ENCODE results near the gene RMRP. TPM values are rescaled to one million over a fixed set of nuclear protein-coding genes. Genes with fewer than 3 reads are reported as not detected.
"Not testable (repeated sequence)": the region's sequence is repeated elsewhere in the genome, so short reads cannot be mapped to it uniquely, and the experiment has no call there.

The RMRP gene
- total and polyA plus RNA-seq, 12 donors, result 885 to 23,366 (median 6,693) TPM; not detected in 1

DNA sequence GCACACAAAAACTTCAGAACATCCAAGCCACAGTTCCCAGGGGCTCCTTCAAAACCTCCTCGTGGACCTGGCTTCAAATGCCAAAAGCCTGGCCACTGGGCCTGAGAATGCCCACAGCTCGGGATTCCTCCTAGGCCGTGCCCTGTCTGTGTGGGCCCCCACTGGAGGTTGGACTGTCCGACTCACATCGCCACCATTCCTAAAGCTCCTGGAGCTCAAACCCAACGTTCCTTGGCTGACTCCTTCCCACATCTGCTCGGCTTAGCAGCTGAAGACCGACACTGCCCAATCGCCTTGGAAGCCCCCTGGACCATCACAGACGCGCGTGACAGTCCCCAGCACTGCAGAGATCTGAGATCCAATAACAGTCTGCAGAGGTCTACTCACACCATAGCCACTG is 14.8 kb downstream of the RMRP start:
- no peaks in the 10 kb centered on the region for H3K9me3 ChIP-seq (replicated peaks in 1 of 3)
- intact Hi-C loops (cut with DNase I), result no loop called here
- no peaks in the 10 kb centered on the region for H3K27me3 ChIP-seq
- no peak overlapping the region for H3K27ac ChIP-seq
- H3K4me3 ChIP-seq, result no peak overlapping the region
- 95 to 98% (median 95%) methylated on average over 12 of the region's 12 CpGs for WGBS, 4 donors
- no peak for TF ChIP-seq POLR2A (IDR thresholded peaks at IDR 0.05)
- TF ChIP-seq, protein P1, sequence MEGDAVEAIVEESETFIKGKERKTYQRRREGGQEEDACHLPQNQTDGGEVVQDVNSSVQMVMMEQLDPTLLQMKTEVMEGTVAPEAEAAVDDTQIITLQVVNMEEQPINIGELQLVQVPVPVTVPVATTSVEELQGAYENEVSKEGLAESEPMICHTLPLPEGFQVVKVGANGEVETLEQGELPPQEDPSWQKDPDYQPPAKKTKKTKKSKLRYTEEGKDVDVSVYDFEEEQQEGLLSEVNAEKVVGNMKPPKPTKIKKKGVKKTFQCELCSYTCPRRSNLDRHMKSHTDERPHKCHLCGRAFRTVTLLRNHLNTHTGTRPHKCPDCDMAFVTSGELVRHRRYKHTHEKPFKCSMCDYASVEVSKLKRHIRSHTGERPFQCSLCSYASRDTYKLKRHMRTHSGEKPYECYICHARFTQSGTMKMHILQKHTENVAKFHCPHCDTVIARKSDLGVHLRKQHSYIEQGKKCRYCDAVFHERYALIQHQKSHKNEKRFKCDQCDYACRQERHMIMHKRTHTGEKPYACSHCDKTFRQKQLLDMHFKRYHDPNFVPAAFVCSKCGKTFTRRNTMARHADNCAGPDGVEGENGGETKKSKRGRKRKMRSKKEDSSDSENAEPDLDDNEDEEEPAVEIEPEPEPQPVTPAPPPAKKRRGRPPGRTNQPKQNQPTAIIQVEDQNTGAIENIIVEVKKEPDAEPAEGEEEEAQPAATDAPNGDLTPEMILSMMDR (IDR thresholded peaks at IDR 0.05), result no peak
- peaks cover 3 to 31% of the 10 kb centered on the region in 2 donors for H3K4me1 ChIP-seq (replicated peaks in 1 of 2)
- no peaks in the 10 kb centered on the region for H3K36me3 ChIP-seq (replicated peaks in 1 of 2)
- DNase-seq, result no peak

- H3K27me3 ChIP-seq; H3K4me3 ChIP-seq; intact Hi-C loops (cut with DNase I); DNase-seq; H3K36me3 ChIP-seq (replicated peaks in 1 of 2); H3K9me3 ChIP-seq (replicated peaks in 1 of 3); H3K27ac ChIP-seq: not testable (repeated sequence)
- 85 to 90% (median 87%) methylated on average over 3 of the region's 3 CpGs for WGBS, 4 donors
- peaks cover 0 to 29% of the 10 kb centered on the region in 2 donors for H3K4me1 ChIP-seq (replicated peaks in 1 of 2)
These were observed 16.3 kb downstream of the RMRP start for GRCh38 chr9:35641478-35641877.

GRCh38 chr9:35640431-35640830 is 17.4 kb downstream of the RMRP start:
- intact Hi-C loops (cut with DNase I); DNase-seq: not testable (repeated sequence)

GRCh38 chr9:35639631-35640030 is 18.2 kb downstream of the RMRP start:
- H3K27ac ChIP-seq, result peak overlapping the region in 1 of 5 donors; percentile 37
- WGBS, 4 donors, result 78 to 93% (median 81%) methylated on average over 1 of the region's 1 CpG
- no peaks in the 10 kb centered on the region for H3K9me3 ChIP-seq (replicated peaks in 1 of 3)
- no peaks in the 10 kb centered on the region for H3K27me3 ChIP-seq
- no peak for DNase-seq
- TF ChIP-seq, protein P1 (IDR thresholded peaks at IDR 0.05), result no peak
- no peak for TF ChIP-seq POLR2A (IDR thresholded peaks at IDR 0.05)
- no peaks in the 10 kb centered on the region for H3K36me3 ChIP-seq (replicated peaks in 1 of 2)
- H3K4me3 ChIP-seq, result no peak overlapping the region
- H3K4me1 ChIP-seq (replicated peaks in 1 of 2), result peaks cover 8 to 35% of the 10 kb centered on the region in 2 donors
- intact Hi-C loops (cut with DNase I), result no loop called here

More at GRCh38 chr9:35640431-35640830, 17.4 kb downstream of the RMRP start:
- not testable (repeated sequence) for H3K27me3 ChIP-seq; H3K27ac ChIP-seq; H3K4me3 ChIP-seq; H3K9me3 ChIP-seq (replicated peaks in 1 of 3); H3K36me3 ChIP-seq (replicated peaks in 1 of 2)
- WGBS, 4 donors, result 95 to 98% (median 97%) methylated on average over 15 of the region's 15 CpGs
- peaks cover 4 to 34% of the 10 kb centered on the region in 2 donors for H3K4me1 ChIP-seq (replicated peaks in 1 of 2)

DNA sequence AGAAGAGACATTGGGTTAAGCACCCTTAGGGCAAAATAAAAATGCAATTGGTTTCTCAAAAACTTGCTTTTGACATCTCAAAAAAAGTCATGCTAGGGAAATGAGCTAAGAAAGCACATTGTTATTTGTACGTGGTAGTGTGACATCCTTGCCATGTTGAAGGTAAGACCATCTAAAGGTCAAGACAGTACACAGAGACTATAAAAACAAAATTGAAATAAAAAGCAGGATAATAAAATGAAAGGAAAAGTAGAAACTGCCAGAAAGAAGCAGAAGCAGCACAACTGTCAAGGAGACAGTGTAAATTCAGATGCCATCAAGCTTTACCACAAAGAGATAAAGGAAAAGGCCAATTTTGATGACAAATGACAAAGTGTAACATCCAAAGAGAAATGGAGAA is 18.6 kb downstream of the RMRP start:
- H3K4me3 ChIP-seq; intact Hi-C loops (cut with DNase I); H3K9me3 ChIP-seq (replicated peaks in 1 of 3); H3K36me3 ChIP-seq (replicated peaks in 1 of 2); DNase-seq; H3K27me3 ChIP-seq: not testable (repeated sequence)
- Histone ChIP-seq H3K4me1 (replicated peaks in 1 of 2) (peaks cover 8 to 35% of the 10 kb centered on the region in 2 donors), H3K27ac (peak overlapping the region in 1 of 5 donors; percentile 37)
- 23 to 47% (median 28%) methylated on average over 1 of the region's 1 CpG for WGBS, 4 donors

GRCh38 chr9:35638751-35639150 is 19.1 kb downstream of the RMRP start:
- H3K4me3 ChIP-seq; DNase-seq; H3K9me3 ChIP-seq (replicated peaks in 1 of 3); H3K36me3 ChIP-seq (replicated peaks in 1 of 2); intact Hi-C loops (cut with DNase I); H3K27ac ChIP-seq; H3K27me3 ChIP-seq: not testable (repeated sequence)
- 52 to 76% (median 69%) methylated on average over 6 to 7 of the region's 8 CpGs for WGBS, 4 donors
- H3K4me1 ChIP-seq (replicated peaks in 1 of 2), result peaks cover 8 to 35% of the 10 kb centered on the region in 2 donors

DNA sequence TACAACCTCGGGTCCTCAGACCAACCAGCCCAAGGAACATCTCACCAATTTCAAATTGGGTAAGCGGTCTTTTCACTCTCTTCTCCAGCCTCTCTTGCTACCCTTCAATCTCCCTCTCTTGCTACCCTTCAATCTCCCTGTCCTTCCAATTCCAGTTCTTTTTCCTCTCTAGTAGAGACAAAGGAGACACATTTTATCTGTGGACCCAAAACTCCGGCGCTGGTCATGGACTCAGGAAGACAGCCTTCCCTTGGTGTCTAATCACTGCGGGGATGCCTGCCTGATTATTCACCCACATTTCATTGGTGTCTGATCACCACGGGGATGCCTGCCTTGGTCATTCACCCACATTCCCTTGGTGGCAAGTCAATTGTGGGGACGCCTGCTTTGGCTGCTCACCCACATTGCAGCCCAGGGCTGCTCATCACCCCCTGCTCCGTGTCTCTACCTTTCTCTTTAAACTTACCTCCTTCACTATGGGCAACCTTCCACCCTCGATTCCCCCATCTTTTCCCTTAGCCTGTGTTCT is 20.3 kb downstream of the RMRP start:
- H3K36me3 ChIP-seq (replicated peaks in 1 of 2); H3K4me3 ChIP-seq; H3K9me3 ChIP-seq (replicated peaks in 1 of 3); intact Hi-C loops (cut with DNase I); H3K27ac ChIP-seq; H3K27me3 ChIP-seq: not testable (repeated sequence)
- H3K4me1 ChIP-seq (replicated peaks in 1 of 2), result peaks cover 8 to 35% of the 10 kb centered on the region in 2 donors
- WGBS, 4 donors, result 92 to 97% (median 95%) methylated on average over 9 of the region's 9 CpGs
- DNase-seq, result peak in 1 of 7 donors; percentile 43

- Histone ChIP-seq H3K4me1 (replicated peaks in 1 of 2) (peaks cover 8 to 35% of the 10 kb centered on the region in 2 donors), H3K27ac (peak overlapping the region in 3 of 5 donors; percentile 9 to 83 (median 78))
- intact Hi-C loops (cut with DNase I); H3K4me3 ChIP-seq; H3K9me3 ChIP-seq (replicated peaks in 1 of 3); H3K36me3 ChIP-seq (replicated peaks in 1 of 2); DNase-seq; H3K27me3 ChIP-seq: not testable (repeated sequence)
- WGBS, 4 donors, result 96 to 99% (median 97%) methylated on average over 6 of the region's 6 CpGs
These were observed 21.0 kb downstream of the RMRP start for GRCh38 chr9:35636877-35637246.
